WTC11 (cell line): Measurements from ENCODE around the gene GRIN2C. TPM values are rescaled to one million over a fixed set of nuclear protein-coding genes. Genes with fewer than 3 reads are reported as not detected.

Experiments used
- ATAC-seq: fragments of 200-7000 bp; cut with Tn5 transposase; 2 replicates; pipeline ENCODE4 v1.10.0; 2021; ENCODE audit warnings: mild to moderate bottlenecking, moderate library complexity
- CTCF ChIA-PET: fragments of 300-600 bp; sonication (Branson Sonifier 250); formaldehyde crosslinking; loops from one replicate; lab custom pipeline; 2021; ENCODE audit warnings: antibody characterized with exemption; lab: Charles Lee
- POLR2A ChIA-PET: fragments of 350-600 bp; sonication (Branson Sonifier 250); formaldehyde crosslinking; loops from one replicate; lab custom pipeline; 2021; ENCODE audit warnings: antibody characterized with exemption; lab: Charles Lee
- DNase-seq: peaks from one replicate; pipeline ENCODE4 v3.0.0; 2021; ENCODE audit warnings: low spot score
- H3K27ac Mint-ChIP-seq: 2 replicates; pipeline ENCODE4 v1.8.0; 2021; ENCODE audit warnings: mixed read lengths
- H3K27me3 Mint-ChIP-seq: 2 replicates; pipeline ENCODE4 v1.8.0; 2021; ENCODE audit warnings: low read depth, mild to moderate bottlenecking, moderate library complexity, mixed read lengths
- H3K36me3 Mint-ChIP-seq: 2 replicates; pipeline ENCODE4 v1.8.0; 2021; ENCODE audit warnings: mixed read lengths
- H3K4me1 Mint-ChIP-seq: 2 replicates; pipeline ENCODE4 v1.8.0; 2022; ENCODE audit warnings: mixed read lengths
- H3K4me3 Mint-ChIP-seq: 2 replicates; pipeline ENCODE4 v1.8.0; 2021; ENCODE audit warnings: mild to moderate bottlenecking, moderate library complexity, mixed read lengths
- H3K9me3 Mint-ChIP-seq: 2 replicates; pipeline ENCODE4 v1.8.0; 2021; ENCODE audit warnings: mixed read lengths
- ESRRA ChIP-seq: sonication (generic); formaldehyde crosslinking; IDR thresholded peaks from 2 replicates; pipeline ENCODE4 v1.8.1; 2022; ENCODE audit warnings: mild to moderate bottlenecking, missing genetic modification reagents, borderline replicate concordance
- JAZF1 ChIP-seq: fragments of 250-450 bp; sonication (Bioruptor Pico); IDR thresholded peaks from 2 replicates; pipeline ENCODE4 v1.9.0; 2021; ENCODE audit warnings: moderate library complexity, mild to moderate bottlenecking, inconsistent platforms
- JUN ChIP-seq: sonication (generic); formaldehyde crosslinking; IDR thresholded peaks from 2 replicates; pipeline ENCODE4 v1.8.0; 2023; ENCODE audit warnings: mild to moderate bottlenecking, missing genetic modification reagents
- MAX ChIP-seq: sonication (generic); formaldehyde crosslinking; IDR thresholded peaks from 2 replicates; pipeline ENCODE4 v1.8.0; 2022; ENCODE audit warnings: mild to moderate bottlenecking, missing genetic modification reagents
- MYBL2 ChIP-seq: sonication (generic); formaldehyde crosslinking; IDR thresholded peaks from 2 replicates; pipeline ENCODE4 v1.8.1; 2023; ENCODE audit warnings: mild to moderate bottlenecking, moderate library complexity, missing genetic modification reagents
- NFATC4 ChIP-seq: fragments of 250-450 bp; sonication (Bioruptor Pico); IDR thresholded peaks from 2 replicates; pipeline ENCODE4 v1.9.0; 2021; ENCODE audit warnings: mild to moderate bottlenecking
- NFE2L1 ChIP-seq: sonication (generic); formaldehyde crosslinking; IDR thresholded peaks from 2 replicates; pipeline ENCODE4 v1.8.1; 2023; ENCODE audit warnings: missing genetic modification reagents
- PRDM15 ChIP-seq: sonication (generic); formaldehyde crosslinking; IDR thresholded peaks from 2 replicates; pipeline ENCODE4 v1.8.0; 2022; ENCODE audit warnings: missing genetic modification reagents
- TEAD4 ChIP-seq: sonication (generic); formaldehyde crosslinking; IDR thresholded peaks from 2 replicates; pipeline ENCODE4 v1.8.0; 2022; ENCODE audit warnings: mild to moderate bottlenecking, missing genetic modification reagents
- USF1 ChIP-seq: sonication (generic); formaldehyde crosslinking; IDR thresholded peaks from 2 replicates; pipeline ENCODE4 v1.8.0; 2022; ENCODE audit warnings: mild to moderate bottlenecking, missing genetic modification reagents
- total RNA-seq: library from RNA; stranded (reverse); gene quantifications from 3 replicates; pipeline ENCODE4 v1.2.3, GENCODE V29; 2021
- TF ChIP-seq, protein P1 (sequence below): sonication (generic); formaldehyde crosslinking; IDR thresholded peaks from 2 replicates; pipeline ENCODE4 v1.8.1; 2023; ENCODE audit warnings: mild to moderate bottlenecking, missing genetic modification reagents
- TF ChIP-seq, protein P2 (sequence below): sonication (generic); formaldehyde crosslinking; IDR thresholded peaks from 2 replicates; pipeline ENCODE4 v1.8.1; 2023; ENCODE audit warnings: mild to moderate bottlenecking, missing genetic modification reagents, moderate library complexity
- TF ChIP-seq, protein P3 (sequence below): sonication (generic); formaldehyde crosslinking; IDR thresholded peaks from 2 replicates; pipeline ENCODE4 v1.8.1; 2022; ENCODE audit warnings: low read depth, mild to moderate bottlenecking, moderate library complexity, missing genetic modification reagents, borderline replicate concordance
- TF ChIP-seq, protein P4 (sequence below): sonication (generic); formaldehyde crosslinking; IDR thresholded peaks from 2 replicates; pipeline ENCODE4 v1.8.1; 2023; ENCODE audit warnings: mild to moderate bottlenecking, missing genetic modification reagents, moderate library complexity

The GRIN2C gene
- total RNA-seq, 1 experiment from 2014 or later, result 0.31 TPM

GRCh38 chr17:74842599-74843351, 16.9 kb downstream of the GRIN2C start:
- H3K27ac Mint-ChIP-seq, result no peak overlapping the region
- H3K4me1 Mint-ChIP-seq, result peaks cover 21% of the 10 kb centered on the region
- CTCF ChIA-PET, result interaction anchor here (0.5 to 12.3 kb wide), 37 partner anchors 10 to 1807 kb away, joined by 3 to 347 read pairs (median 5); partner anchors contain the start of genes FDXR, GGA3, GRIN2C and MRPL58
- no peaks in the 10 kb centered on the region for H3K36me3 Mint-ChIP-seq
- TF ChIP-seq NFATC4, result no peak
- 0 out of 2 replicates have a peak, but pooled peaks have one; percentile 19 for TF ChIP-seq MAX (CRISPR knock-in tag)
- H3K4me3 Mint-ChIP-seq, result peak overlapping the region; percentile 22; the same call in 1 of the 2 replicates
- ATAC-seq (peak; percentile 81), DNase-seq (peak; percentile 75)
- peaks cover 52% of the 10 kb centered on the region for H3K27me3 Mint-ChIP-seq
- H3K9me3 Mint-ChIP-seq, result no peaks in the 10 kb centered on the region
- POLR2A ChIA-PET, result interaction anchor here (0.9 to 1.7 kb wide), 4 partner anchors 10 to 30 kb away, joined by 3 to 9 read pairs (median 4); partner anchors contain the start of gene FDXR

- ATAC-seq (peak; percentile 9), DNase-seq (no peak)
- Mint-ChIP-seq H3K36me3 (no peaks in the 10 kb centered on the region), H3K4me1 (peaks cover 21% of the 10 kb centered on the region), H3K27me3 (peaks cover 51% of the 10 kb centered on the region), H3K27ac (no peak overlapping the region), H3K4me3 (peak overlapping the region; percentile 22), H3K9me3 (no peaks in the 10 kb centered on the region)
- POLR2A ChIA-PET, result interaction anchor here (1.0 to 1.7 kb wide), 3 partner anchors 10 to 31 kb away, joined by 3 to 9 read pairs (median 4); partner anchors contain the start of gene FDXR
- TF ChIP-seq TEAD4 (CRISPR knock-in tag) (no peak), JUN (CRISPR knock-in tag) (no peak), ESRRA (CRISPR knock-in tag) (no peak), PRDM15 (CRISPR knock-in tag) (0 out of 2 replicates have a peak, but pooled peaks have one; percentile 18), MYBL2 (CRISPR knock-in tag) (0 out of 2 replicates have a peak, but pooled peaks have one; percentile 34), JAZF1 (no peak)
- TF ChIP-seq, protein P1, sequence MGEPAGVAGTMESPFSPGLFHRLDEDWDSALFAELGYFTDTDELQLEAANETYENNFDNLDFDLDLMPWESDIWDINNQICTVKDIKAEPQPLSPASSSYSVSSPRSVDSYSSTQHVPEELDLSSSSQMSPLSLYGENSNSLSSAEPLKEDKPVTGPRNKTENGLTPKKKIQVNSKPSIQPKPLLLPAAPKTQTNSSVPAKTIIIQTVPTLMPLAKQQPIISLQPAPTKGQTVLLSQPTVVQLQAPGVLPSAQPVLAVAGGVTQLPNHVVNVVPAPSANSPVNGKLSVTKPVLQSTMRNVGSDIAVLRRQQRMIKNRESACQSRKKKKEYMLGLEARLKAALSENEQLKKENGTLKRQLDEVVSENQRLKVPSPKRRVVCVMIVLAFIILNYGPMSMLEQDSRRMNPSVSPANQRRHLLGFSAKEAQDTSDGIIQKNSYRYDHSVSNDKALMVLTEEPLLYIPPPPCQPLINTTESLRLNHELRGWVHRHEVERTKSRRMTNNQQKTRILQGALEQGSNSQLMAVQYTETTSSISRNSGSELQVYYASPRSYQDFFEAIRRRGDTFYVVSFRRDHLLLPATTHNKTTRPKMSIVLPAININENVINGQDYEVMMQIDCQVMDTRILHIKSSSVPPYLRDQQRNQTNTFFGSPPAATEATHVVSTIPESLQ (CRISPR knock-in tag), result no peak
- CTCF ChIA-PET, result interaction anchor here (0.8 to 12.3 kb wide), 32 partner anchors 10 to 419 kb away, joined by 3 to 347 read pairs (median 6); partner anchors contain the start of genes FDXR, GGA3, GRIN2C and MRPL58
Measured at GRCh38 chr17:74842146-74842598, 17.5 kb downstream of the GRIN2C start.

DNA sequence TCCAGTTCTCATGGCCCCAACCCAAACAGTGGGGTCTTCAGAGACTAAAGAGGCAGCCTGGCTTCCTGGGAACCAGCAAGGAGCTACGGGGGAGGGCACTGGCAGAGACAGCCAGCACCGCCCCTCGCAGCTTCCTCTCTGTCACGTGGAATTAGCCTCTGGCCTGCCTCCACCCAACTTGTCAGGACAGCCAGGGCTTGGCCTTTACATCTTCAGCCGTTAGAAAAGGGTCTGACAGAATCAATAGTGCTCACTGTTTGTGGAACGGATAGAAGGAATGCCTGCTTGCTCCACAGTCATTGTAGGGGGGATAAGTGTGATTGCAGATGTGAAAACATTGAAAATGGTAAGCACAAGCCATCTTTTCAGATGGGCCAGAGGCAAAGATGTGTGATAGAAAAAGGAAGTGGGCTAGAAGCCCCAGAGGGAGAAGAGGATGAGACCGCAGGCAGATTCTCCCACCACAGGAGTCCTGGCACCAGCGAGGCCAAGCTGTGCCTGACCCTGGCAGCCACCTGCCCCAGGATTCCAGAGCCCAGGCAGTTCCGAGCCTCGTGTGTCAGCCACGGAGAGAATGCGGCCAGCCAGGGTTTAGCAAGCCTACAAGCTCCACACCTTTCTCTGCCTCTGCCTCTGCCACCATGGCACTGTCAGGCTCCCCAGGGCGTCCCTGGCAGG, 18.6 kb downstream of the GRIN2C start:
- CTCF ChIA-PET, result interaction anchor here (0.8 to 5.5 kb wide), 20 partner anchors 9 to 275 kb away, joined by 3 to 63 read pairs (median 5); partner anchors contain the start of genes GRIN2C, NAT9 and RAB37
- H3K4me3 Mint-ChIP-seq, result no peak overlapping the region; the same call in 1 of the 2 replicates
- no peaks in the 10 kb centered on the region; the same call in 1 of the 2 replicates for H3K36me3 Mint-ChIP-seq
- peaks cover 21% of the 10 kb centered on the region for H3K4me1 Mint-ChIP-seq
- POLR2A ChIA-PET, result interaction anchor here (1.1 to 1.6 kb wide), 2 partner anchors 11 to 32 kb away, joined by 6 to 7 read pairs; partner anchors contain the start of gene FDXR
- H3K9me3 Mint-ChIP-seq, result no peaks in the 10 kb centered on the region
- H3K27me3 Mint-ChIP-seq, result peaks cover 43% of the 10 kb centered on the region
- peak; percentile 13; the same call in 1 of the 2 replicates for ATAC-seq
- no peak overlapping the region for H3K27ac Mint-ChIP-seq
- DNase-seq, result no peak
- no peak for TF ChIP-seq NFE2L1 (CRISPR knock-in tag)
- TF ChIP-seq MAX (CRISPR knock-in tag), result no peak
- TF ChIP-seq, protein P2, sequence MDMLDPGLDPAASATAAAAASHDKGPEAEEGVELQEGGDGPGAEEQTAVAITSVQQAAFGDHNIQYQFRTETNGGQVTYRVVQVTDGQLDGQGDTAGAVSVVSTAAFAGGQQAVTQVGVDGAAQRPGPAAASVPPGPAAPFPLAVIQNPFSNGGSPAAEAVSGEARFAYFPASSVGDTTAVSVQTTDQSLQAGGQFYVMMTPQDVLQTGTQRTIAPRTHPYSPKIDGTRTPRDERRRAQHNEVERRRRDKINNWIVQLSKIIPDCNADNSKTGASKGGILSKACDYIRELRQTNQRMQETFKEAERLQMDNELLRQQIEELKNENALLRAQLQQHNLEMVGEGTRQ (CRISPR knock-in tag), result peak; percentile 45; the same call in 1 of the 2 replicates
- TF ChIP-seq, protein P3, sequence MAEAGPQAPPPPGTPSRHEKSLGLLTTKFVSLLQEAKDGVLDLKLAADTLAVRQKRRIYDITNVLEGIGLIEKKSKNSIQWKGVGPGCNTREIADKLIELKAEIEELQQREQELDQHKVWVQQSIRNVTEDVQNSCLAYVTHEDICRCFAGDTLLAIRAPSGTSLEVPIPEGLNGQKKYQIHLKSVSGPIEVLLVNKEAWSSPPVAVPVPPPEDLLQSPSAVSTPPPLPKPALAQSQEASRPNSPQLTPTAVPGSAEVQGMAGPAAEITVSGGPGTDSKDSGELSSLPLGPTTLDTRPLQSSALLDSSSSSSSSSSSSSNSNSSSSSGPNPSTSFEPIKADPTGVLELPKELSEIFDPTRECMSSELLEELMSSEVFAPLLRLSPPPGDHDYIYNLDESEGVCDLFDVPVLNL (CRISPR knock-in tag), result no peak
- peak; percentile 22; the same call in 1 of the 2 replicates for TF ChIP-seq USF1 (CRISPR knock-in tag)
- TF ChIP-seq, protein P4, sequence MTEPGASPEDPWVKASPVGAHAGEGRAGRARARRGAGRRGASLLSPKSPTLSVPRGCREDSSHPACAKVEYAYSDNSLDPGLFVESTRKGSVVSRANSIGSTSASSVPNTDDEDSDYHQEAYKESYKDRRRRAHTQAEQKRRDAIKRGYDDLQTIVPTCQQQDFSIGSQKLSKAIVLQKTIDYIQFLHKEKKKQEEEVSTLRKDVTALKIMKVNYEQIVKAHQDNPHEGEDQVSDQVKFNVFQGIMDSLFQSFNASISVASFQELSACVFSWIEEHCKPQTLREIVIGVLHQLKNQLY, result no peak
